PC-9 (cell line): Measurements from ENCODE around the gene LRRC4C.

Experiments
- EZH2 ChIP-seq: fragments of 200-600 bp; sonication (generic); IDR thresholded peaks from 2 replicates; pipeline ENCODE4 v1.8.0; 2017; ENCODE audit warnings: antibody characterized with exemption, low read depth
- TF ChIP-seq, protein P1 (sequence below): fragments of 200-600 bp; sonication (generic); conservative IDR thresholded peaks from 2 replicates; pipeline ENCODE4 v1.6.1; 2017; ENCODE audit warnings: mixed run types, antibody characterized with exemption, mild to moderate bottlenecking, moderate library complexity

DNA sequence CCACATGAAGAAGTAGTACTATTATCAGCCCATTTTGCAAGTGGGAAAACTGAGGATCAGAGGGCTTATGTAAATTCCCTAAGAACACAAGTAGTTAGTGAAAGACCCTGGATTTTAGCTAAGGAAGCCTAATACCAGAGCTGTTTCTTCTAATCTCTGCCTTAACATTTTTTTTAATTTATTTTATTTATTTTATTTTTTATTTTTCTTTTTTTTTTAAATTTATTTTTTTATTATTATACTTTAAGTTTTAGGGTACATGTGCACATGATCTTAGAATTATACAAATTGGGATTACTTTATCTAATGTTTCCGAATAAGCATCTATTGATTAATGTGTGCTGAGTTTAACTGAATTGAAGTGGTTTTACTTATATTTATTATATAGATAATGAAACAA lies 1015.3 kb downstream of the LRRC4C start:
- TF ChIP-seq, protein P1, sequence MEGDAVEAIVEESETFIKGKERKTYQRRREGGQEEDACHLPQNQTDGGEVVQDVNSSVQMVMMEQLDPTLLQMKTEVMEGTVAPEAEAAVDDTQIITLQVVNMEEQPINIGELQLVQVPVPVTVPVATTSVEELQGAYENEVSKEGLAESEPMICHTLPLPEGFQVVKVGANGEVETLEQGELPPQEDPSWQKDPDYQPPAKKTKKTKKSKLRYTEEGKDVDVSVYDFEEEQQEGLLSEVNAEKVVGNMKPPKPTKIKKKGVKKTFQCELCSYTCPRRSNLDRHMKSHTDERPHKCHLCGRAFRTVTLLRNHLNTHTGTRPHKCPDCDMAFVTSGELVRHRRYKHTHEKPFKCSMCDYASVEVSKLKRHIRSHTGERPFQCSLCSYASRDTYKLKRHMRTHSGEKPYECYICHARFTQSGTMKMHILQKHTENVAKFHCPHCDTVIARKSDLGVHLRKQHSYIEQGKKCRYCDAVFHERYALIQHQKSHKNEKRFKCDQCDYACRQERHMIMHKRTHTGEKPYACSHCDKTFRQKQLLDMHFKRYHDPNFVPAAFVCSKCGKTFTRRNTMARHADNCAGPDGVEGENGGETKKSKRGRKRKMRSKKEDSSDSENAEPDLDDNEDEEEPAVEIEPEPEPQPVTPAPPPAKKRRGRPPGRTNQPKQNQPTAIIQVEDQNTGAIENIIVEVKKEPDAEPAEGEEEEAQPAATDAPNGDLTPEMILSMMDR = no peak
- TF ChIP-seq EZH2 = no peak
